ENCODE measurements around the gene TMEM165.
"Not testable (repeated sequence)": the region's sequence is repeated elsewhere in the genome, so short reads cannot be mapped to it uniquely, and the experiment has no call there.

The TMEM165 gene

GRCh38 chr4:55395529-55396307 is at the start of gene TMEM165:
TMEM165 (plus strand) TSS chr4:55395957; CDS start chr4:55396190, 233 bp downstream.
- no CpG with 5 or more reads among the region's 95 CpGs for WGBS (ENCODE audit: insufficient coverage, insufficient read length)
- no peaks in the 10 kb centered on the region; the same call in 1 of the 2 replicates for H3K4me1 ChIP-seq (ENCODE audit: control insufficient read depth, insufficient read depth, low read length)

GRCh38 chr4:55345980-55346850 is 49.5 kb upstream of the TMEM165 start, which contains the start of gene SRD5A3:
SRD5A3 (plus strand) TSS chr4:55346242; CDS start chr4:55346337, 95 bp downstream.
- no peak for DNase-seq (ENCODE audit: low read depth, low spot score)
- no CpG with 5 or more reads among the region's 95 CpGs for WGBS (ENCODE audit: insufficient coverage, insufficient read length)
- no peaks in the 10 kb centered on the region for H3K9me3 ChIP-seq (ENCODE audit: control insufficient read depth, insufficient read depth, low read length)

More at GRCh38 chr4:55395529-55396307, at the start of gene TMEM165:
- H3K4me3 ChIP-seq (ENCODE audit: low read length): peak within 1 kb of the TSS; percentile 89
- DNase-seq (ENCODE audit: low read depth, low spot score): peak; percentile 41
- H3K36me3 ChIP-seq (ENCODE audit: control insufficient read depth, insufficient read depth, low read length): no peaks in the 10 kb centered on the region; the same call in 1 of the 2 replicates
- no peak within 1 kb of the TSS for H3K27ac ChIP-seq (ENCODE audit: low read length)
- no peaks in the 10 kb centered on the region for H3K9me3 ChIP-seq (ENCODE audit: control insufficient read depth, insufficient read depth, low read length)
- H3K27me3 ChIP-seq (ENCODE audit: control insufficient read depth, insufficient read depth, low read length): no peaks in the 10 kb centered on the region

GRCh38 chr4:55346851-55347255 is 48.9 kb upstream of the TMEM165 start:
- no peak overlapping the region for H3K27ac ChIP-seq (ENCODE audit: low read length)
- no peaks in the 10 kb centered on the region for H3K27me3 ChIP-seq (ENCODE audit: control insufficient read depth, insufficient read depth, low read length)
- no peak for DNase-seq (ENCODE audit: low read depth, low spot score)
- WGBS (ENCODE audit: insufficient coverage, insufficient read length): no CpG with 5 or more reads among the region's 16 CpGs
- H3K9me3 ChIP-seq (ENCODE audit: control insufficient read depth, insufficient read depth, low read length): no peaks in the 10 kb centered on the region
- peak overlapping the region; percentile 59; the same call in 1 of the 2 replicates for H3K4me3 ChIP-seq (ENCODE audit: low read length)
- no peaks in the 10 kb centered on the region for H3K4me1 ChIP-seq (ENCODE audit: control insufficient read depth, insufficient read depth, low read length)
- no peaks in the 10 kb centered on the region for H3K36me3 ChIP-seq (ENCODE audit: control insufficient read depth, insufficient read depth, low read length)

More at GRCh38 chr4:55345980-55346850, 49.5 kb upstream of the TMEM165 start, which contains the start of gene SRD5A3:
- no peak within 1 kb of the TSS for H3K27ac ChIP-seq (ENCODE audit: low read length)
- H3K36me3 ChIP-seq (ENCODE audit: control insufficient read depth, insufficient read depth, low read length): no peaks in the 10 kb centered on the region
- peak within 1 kb of the TSS; percentile 59 for H3K4me3 ChIP-seq (ENCODE audit: low read length)
- H3K4me1 ChIP-seq (ENCODE audit: control insufficient read depth, insufficient read depth, low read length): no peaks in the 10 kb centered on the region
- no peaks in the 10 kb centered on the region for H3K27me3 ChIP-seq (ENCODE audit: control insufficient read depth, insufficient read depth, low read length)

GRCh38 chr4:55347610-55348228 is 48.0 kb upstream of the TMEM165 start:
- Histone ChIP-seq H3K4me1 (ENCODE audit: control insufficient read depth, insufficient read depth, low read length) (no peaks in the 10 kb centered on the region), H3K36me3 (ENCODE audit: control insufficient read depth, insufficient read depth, low read length) (no peaks in the 10 kb centered on the region), H3K4me3 (ENCODE audit: low read length) (no peak overlapping the region), H3K9me3 (ENCODE audit: control insufficient read depth, insufficient read depth, low read length) (no peaks in the 10 kb centered on the region), H3K27me3 (ENCODE audit: control insufficient read depth, insufficient read depth, low read length) (no peaks in the 10 kb centered on the region), H3K27ac (ENCODE audit: low read length) (no peak overlapping the region)
- WGBS (ENCODE audit: insufficient coverage, insufficient read length): no CpG with 5 or more reads among the region's 3 CpGs
- no peak for DNase-seq (ENCODE audit: low read depth, low spot score)

- Histone ChIP-seq H3K9me3 (ENCODE audit: control insufficient read depth, insufficient read depth, low read length) (no peaks in the 10 kb centered on the region), H3K4me3 (ENCODE audit: low read length) (no peak overlapping the region), H3K27me3 (ENCODE audit: control insufficient read depth, insufficient read depth, low read length) (no peaks in the 10 kb centered on the region), H3K27ac (ENCODE audit: low read length) (no peak overlapping the region), H3K36me3 (ENCODE audit: control insufficient read depth, insufficient read depth, low read length) (no peaks in the 10 kb centered on the region; the same call in 1 of the 2 replicates), H3K4me1 (ENCODE audit: control insufficient read depth, insufficient read depth, low read length) (no peaks in the 10 kb centered on the region)
- no CpG with 5 or more reads among the region's 3 CpGs for WGBS (ENCODE audit: insufficient coverage, insufficient read length)
- DNase-seq (ENCODE audit: low read depth, low spot score): no peak
Observed at GRCh38 chr4:55348466-55348865, 47.3 kb upstream of the TMEM165 start.

- not testable (repeated sequence) for H3K4me1 ChIP-seq (ENCODE audit: control insufficient read depth, insufficient read depth, low read length); H3K9me3 ChIP-seq (ENCODE audit: control insufficient read depth, insufficient read depth, low read length); DNase-seq (ENCODE audit: low read depth, low spot score); H3K27me3 ChIP-seq (ENCODE audit: control insufficient read depth, insufficient read depth, low read length); H3K27ac ChIP-seq (ENCODE audit: low read length); H3K4me3 ChIP-seq (ENCODE audit: low read length); H3K36me3 ChIP-seq (ENCODE audit: control insufficient read depth, insufficient read depth, low read length)
- WGBS (ENCODE audit: insufficient coverage, insufficient read length): no CpG with 5 or more reads among the region's 10 CpGs
Observed at GRCh38 chr4:55350870-55351269, 44.9 kb upstream of the TMEM165 start.

- Histone ChIP-seq H3K27me3 (ENCODE audit: control insufficient read depth, insufficient read depth, low read length) (no peaks in the 10 kb centered on the region), H3K4me1 (ENCODE audit: control insufficient read depth, insufficient read depth, low read length) (no peaks in the 10 kb centered on the region), H3K4me3 (ENCODE audit: low read length) (no peak overlapping the region), H3K27ac (ENCODE audit: low read length) (no peak overlapping the region), H3K36me3 (ENCODE audit: control insufficient read depth, insufficient read depth, low read length) (no peaks in the 10 kb centered on the region; the same call in 1 of the 2 replicates), H3K9me3 (ENCODE audit: control insufficient read depth, insufficient read depth, low read length) (no peaks in the 10 kb centered on the region)
- DNase-seq (ENCODE audit: low read depth, low spot score): no peak
Observed at GRCh38 chr4:55351824-55352223, 43.9 kb upstream of the TMEM165 start.

GRCh38 chr4:55352726-55353125 is 43.0 kb upstream of the TMEM165 start:
- no peaks in the 10 kb centered on the region; the same call in 1 of the 2 replicates for H3K36me3 ChIP-seq (ENCODE audit: control insufficient read depth, insufficient read depth, low read length)
- WGBS (ENCODE audit: insufficient coverage, insufficient read length): no CpG with 5 or more reads among the region's 2 CpGs
- H3K4me1 ChIP-seq (ENCODE audit: control insufficient read depth, insufficient read depth, low read length): no peaks in the 10 kb centered on the region
- H3K4me3 ChIP-seq (ENCODE audit: low read length): no peak overlapping the region
- no peak overlapping the region for H3K27ac ChIP-seq (ENCODE audit: low read length)
- H3K27me3 ChIP-seq (ENCODE audit: control insufficient read depth, insufficient read depth, low read length): no peaks in the 10 kb centered on the region
- H3K9me3 ChIP-seq (ENCODE audit: control insufficient read depth, insufficient read depth, low read length): no peaks in the 10 kb centered on the region
- no peak for DNase-seq (ENCODE audit: low read depth, low spot score)

- not testable (repeated sequence) for H3K4me1 ChIP-seq (ENCODE audit: control insufficient read depth, insufficient read depth, low read length); H3K27me3 ChIP-seq (ENCODE audit: control insufficient read depth, insufficient read depth, low read length); H3K36me3 ChIP-seq (ENCODE audit: control insufficient read depth, insufficient read depth, low read length); H3K27ac ChIP-seq (ENCODE audit: low read length); DNase-seq (ENCODE audit: low read depth, low spot score); H3K4me3 ChIP-seq (ENCODE audit: low read length); H3K9me3 ChIP-seq (ENCODE audit: control insufficient read depth, insufficient read depth, low read length)
- WGBS (ENCODE audit: insufficient coverage, insufficient read length): no CpG with 5 or more reads among the region's 13 CpGs
Observed at GRCh38 chr4:55353228-55353747, 42.5 kb upstream of the TMEM165 start.

GRCh38 chr4:55354648-55355047 is 41.1 kb upstream of the TMEM165 start:
- no peaks in the 10 kb centered on the region for H3K4me1 ChIP-seq (ENCODE audit: control insufficient read depth, insufficient read depth, low read length)
- H3K9me3 ChIP-seq (ENCODE audit: control insufficient read depth, insufficient read depth, low read length): no peaks in the 10 kb centered on the region
- H3K4me3 ChIP-seq (ENCODE audit: low read length): no peak overlapping the region
- WGBS (ENCODE audit: insufficient coverage, insufficient read length): no CpG with 5 or more reads among the region's 8 CpGs
- H3K36me3 ChIP-seq (ENCODE audit: control insufficient read depth, insufficient read depth, low read length): no peaks in the 10 kb centered on the region; the same call in 1 of the 2 replicates
- H3K27me3 ChIP-seq (ENCODE audit: control insufficient read depth, insufficient read depth, low read length): no peaks in the 10 kb centered on the region
- no peak for DNase-seq (ENCODE audit: low read depth, low spot score)
- H3K27ac ChIP-seq (ENCODE audit: low read length): no peak overlapping the region
